ENCODE data around the gene ABHD4. TPM values are rescaled to one million over a fixed set of nuclear protein-coding genes. Genes with fewer than 3 reads are reported as not detected.
"Not testable (repeated sequence)": the region's sequence is repeated elsewhere in the genome, so short reads cannot be mapped to it uniquely, and the experiment has no call there.

ABHD4 gene
- total and polyA plus RNA-seq, 5 donors, result 20.3 to 40.9 (median 33.4) TPM

GRCh38 chr14:22572562-22573058, 25.5 kb upstream of the ABHD4 start:
- peaks cover 2% of the 10 kb centered on the region for H3K4me1 ChIP-seq (ENCODE audit: control insufficient read depth, insufficient read depth, low read length)
- H3K9me3 ChIP-seq (ENCODE audit: control insufficient read depth, low read length), result no peaks in the 10 kb centered on the region
- ATAC-seq, result peak in 1 of 2 donors; percentile 43
- no peak overlapping the region for H3K27ac ChIP-seq (ENCODE audit: low read length)
- DNase-seq, result no peak
- no peaks in the 10 kb centered on the region for H3K27me3 ChIP-seq (ENCODE audit: control insufficient read depth, insufficient read depth)
- H3K4me3 ChIP-seq (ENCODE audit: low read length), result no peak overlapping the region
- 89% methylated on average over 1 of the region's 1 CpG for WGBS
- intact Hi-C loops (cut with DNase I), result loop anchor here in 3 of 4 donors (2.0 to 10.0 kb wide), 3 partner anchors 80 to 82 kb away; no protein-coding TSS in a partner anchor

DNA sequence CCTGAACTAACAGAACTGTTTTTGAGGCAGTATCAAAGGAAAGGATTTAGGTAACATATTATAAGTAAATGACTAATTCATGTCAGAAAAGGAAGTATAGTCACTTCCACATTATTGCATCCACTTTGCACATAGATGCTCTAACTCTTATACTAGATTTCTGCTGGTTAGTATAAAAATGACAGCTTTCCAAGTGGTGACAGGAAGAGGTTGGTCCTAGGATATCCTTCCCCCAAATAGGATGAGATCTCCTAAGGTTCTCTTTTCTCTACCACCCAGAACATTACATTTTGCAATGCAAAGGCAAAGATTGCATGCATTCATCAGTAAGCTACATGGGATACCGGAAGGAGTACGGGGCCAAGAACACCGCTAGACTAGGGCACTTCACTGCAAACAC, 24.3 kb upstream of the ABHD4 start:
- 94% methylated on average over 3 of the region's 3 CpGs for WGBS
- H3K9me3 ChIP-seq (ENCODE audit: control insufficient read depth, low read length), result no peaks in the 10 kb centered on the region
- H3K4me1 ChIP-seq (ENCODE audit: control insufficient read depth, insufficient read depth, low read length), result peaks cover 2% of the 10 kb centered on the region
- no peak overlapping the region for H3K4me3 ChIP-seq (ENCODE audit: low read length)
- intact Hi-C loops (cut with DNase I), result loop anchor here in 3 of 4 donors (2.0 to 10.0 kb wide), 3 partner anchors 78 to 81 kb away; no protein-coding TSS in a partner anchor
- H3K27ac ChIP-seq (ENCODE audit: low read length), result no peak overlapping the region
- no peaks in the 10 kb centered on the region for H3K27me3 ChIP-seq (ENCODE audit: control insufficient read depth, insufficient read depth)
- DNase-seq (no peak), ATAC-seq (no peak)

DNA sequence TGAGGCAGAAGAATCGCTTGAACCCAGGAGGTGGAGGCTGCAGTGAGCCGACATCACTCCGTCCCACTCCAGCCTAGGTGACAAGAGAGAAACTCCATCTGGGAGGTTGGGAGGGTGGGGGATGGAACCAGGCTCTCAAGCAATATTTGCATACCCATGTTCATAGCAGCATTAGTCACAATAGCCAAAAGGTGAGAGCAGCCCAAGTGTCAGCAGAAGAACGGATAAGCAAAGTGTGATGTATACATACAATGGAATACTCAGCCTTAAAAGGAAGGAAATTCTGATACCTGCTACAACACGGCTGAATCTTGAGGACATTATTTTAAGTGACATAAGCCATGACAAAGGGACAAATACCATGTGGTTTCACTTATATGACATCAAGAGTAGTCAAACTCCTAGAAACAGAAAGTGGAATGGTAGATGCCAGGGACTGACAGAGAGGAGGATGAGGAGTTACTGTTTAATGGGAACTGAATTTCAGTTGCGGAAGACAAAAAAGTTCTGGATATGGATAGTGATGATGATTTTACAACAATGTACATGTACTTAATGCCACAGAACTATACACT, 20.7 kb upstream of the ABHD4 start:
- no peak overlapping the region for H3K27ac ChIP-seq (ENCODE audit: low read length)
- intact Hi-C loops (cut with DNase I), result loop anchor here in 1 of 4 donors (10.0 kb wide), 1 partner anchor 77 kb away; no protein-coding TSS in a partner anchor
- DNase-seq, result no peak
- H3K4me3 ChIP-seq (ENCODE audit: low read length), result no peak overlapping the region
- no peaks in the 10 kb centered on the region for H3K4me1 ChIP-seq (ENCODE audit: control insufficient read depth, insufficient read depth, low read length)
- H3K27me3 ChIP-seq (ENCODE audit: control insufficient read depth, insufficient read depth), result no peaks in the 10 kb centered on the region
- WGBS, result 71% methylated on average over 6 of the region's 6 CpGs
- ATAC-seq, result no peak
- no peaks in the 10 kb centered on the region for H3K9me3 ChIP-seq (ENCODE audit: control insufficient read depth, low read length)

- intact Hi-C loops (cut with DNase I), result loop anchor here in 1 of 4 donors (10.0 kb wide), 1 partner anchor 76 kb away; no protein-coding TSS in a partner anchor
- Histone ChIP-seq H3K4me3 (ENCODE audit: low read length) (no peak overlapping the region), H3K27me3 (ENCODE audit: control insufficient read depth, insufficient read depth) (no peaks in the 10 kb centered on the region), H3K4me1 (ENCODE audit: control insufficient read depth, insufficient read depth, low read length) (no peaks in the 10 kb centered on the region), H3K9me3 (ENCODE audit: control insufficient read depth, low read length) (no peaks in the 10 kb centered on the region), H3K27ac (ENCODE audit: low read length) (no peak overlapping the region)
- WGBS, result 60% methylated on average over 2 of the region's 2 CpGs
- DNase-seq (no peak), ATAC-seq (no peak)
These were observed 18.9 kb upstream of the ABHD4 start for GRCh38 chr14:22579236-22579635.

DNA sequence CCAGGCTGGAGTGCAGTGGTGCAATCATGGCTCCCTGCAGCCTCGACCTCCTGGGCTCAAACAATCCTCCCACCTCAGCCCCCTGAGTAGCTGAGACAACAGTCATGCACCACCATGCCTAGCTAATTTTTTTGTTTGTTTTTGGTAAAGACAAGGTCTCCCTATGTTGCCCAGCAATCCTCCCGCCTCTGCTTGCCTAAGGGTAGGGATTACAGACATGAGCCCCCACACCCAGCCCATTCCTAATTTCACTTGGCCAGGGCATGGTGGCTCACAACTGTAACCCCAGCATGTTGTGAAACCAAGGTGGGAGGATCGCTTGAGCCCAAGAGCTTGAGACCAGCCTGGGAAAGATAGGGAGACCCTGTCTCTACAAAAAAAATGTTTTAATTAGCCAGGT, 18.2 kb upstream of the ABHD4 start:
- WGBS, result 88% methylated on average over 3 of the region's 3 CpGs
- no peak for ATAC-seq
- intact Hi-C loops (cut with DNase I), result loop anchor here in 1 of 4 donors (10.0 kb wide), 1 partner anchor 75 kb away; no protein-coding TSS in a partner anchor

GRCh38 chr14:22580625-22581024, 17.5 kb upstream of the ABHD4 start:
- DNase-seq, result no peak
- Histone ChIP-seq H3K27me3 (ENCODE audit: control insufficient read depth, insufficient read depth) (no peaks in the 10 kb centered on the region), H3K4me1 (ENCODE audit: control insufficient read depth, insufficient read depth, low read length) (no peaks in the 10 kb centered on the region), H3K27ac (ENCODE audit: low read length) (no peak overlapping the region), H3K4me3 (ENCODE audit: low read length) (no peak overlapping the region), H3K9me3 (ENCODE audit: control insufficient read depth, low read length) (no peaks in the 10 kb centered on the region)
- ATAC-seq, result no peak
- 47% methylated on average over 2 of the region's 2 CpGs for WGBS
- intact Hi-C loops (cut with DNase I), result no loop called here

More for the DNA sequence above, 18.2 kb upstream of the ABHD4 start:
- no peaks in the 10 kb centered on the region for H3K9me3 ChIP-seq (ENCODE audit: control insufficient read depth, low read length)
- no peak overlapping the region for H3K27ac ChIP-seq (ENCODE audit: low read length)
- no peak for DNase-seq
- no peaks in the 10 kb centered on the region for H3K27me3 ChIP-seq (ENCODE audit: control insufficient read depth, insufficient read depth)
- no peaks in the 10 kb centered on the region for H3K4me1 ChIP-seq (ENCODE audit: control insufficient read depth, insufficient read depth, low read length)
- no peak overlapping the region for H3K4me3 ChIP-seq (ENCODE audit: low read length)

- H3K4me1 ChIP-seq (ENCODE audit: control insufficient read depth, insufficient read depth, low read length), result no peaks in the 10 kb centered on the region
- no peak overlapping the region for H3K27ac ChIP-seq (ENCODE audit: low read length)
- WGBS, result 61% methylated on average over 1 of the region's 1 CpG
- ATAC-seq, result no peak
- H3K4me3 ChIP-seq (ENCODE audit: low read length), result no peak overlapping the region
- intact Hi-C loops (cut with DNase I), result no loop called here
- no peak for DNase-seq
- no peaks in the 10 kb centered on the region for H3K9me3 ChIP-seq (ENCODE audit: control insufficient read depth, low read length)
- H3K27me3 ChIP-seq (ENCODE audit: control insufficient read depth, insufficient read depth), result no peaks in the 10 kb centered on the region
These were observed 14.1 kb upstream of the ABHD4 start for GRCh38 chr14:22583994-22584393.

GRCh38 chr14:22587247-22587646, 10.9 kb upstream of the ABHD4 start:
- no peak overlapping the region for H3K27ac ChIP-seq (ENCODE audit: low read length)
- intact Hi-C loops (cut with DNase I), result no loop called here

GRCh38 chr14:22587677-22588422, 10.2 kb upstream of the ABHD4 start:
- H3K9me3 ChIP-seq (ENCODE audit: control insufficient read depth, low read length); intact Hi-C loops (cut with DNase I): not testable (repeated sequence)
- WGBS, result 83% methylated on average over 10 of the region's 10 CpGs

More at GRCh38 chr14:22587247-22587646, 10.9 kb upstream of the ABHD4 start:
- no peaks in the 10 kb centered on the region for H3K27me3 ChIP-seq (ENCODE audit: control insufficient read depth, insufficient read depth)
- DNase-seq, result no peak
- ATAC-seq, result no peak
- 91% methylated on average over 5 of the region's 5 CpGs for WGBS
- H3K4me3 ChIP-seq (ENCODE audit: low read length), result no peak overlapping the region
- no peaks in the 10 kb centered on the region for H3K4me1 ChIP-seq (ENCODE audit: control insufficient read depth, insufficient read depth, low read length)
- H3K9me3 ChIP-seq (ENCODE audit: control insufficient read depth, low read length), result no peaks in the 10 kb centered on the region

DNA sequence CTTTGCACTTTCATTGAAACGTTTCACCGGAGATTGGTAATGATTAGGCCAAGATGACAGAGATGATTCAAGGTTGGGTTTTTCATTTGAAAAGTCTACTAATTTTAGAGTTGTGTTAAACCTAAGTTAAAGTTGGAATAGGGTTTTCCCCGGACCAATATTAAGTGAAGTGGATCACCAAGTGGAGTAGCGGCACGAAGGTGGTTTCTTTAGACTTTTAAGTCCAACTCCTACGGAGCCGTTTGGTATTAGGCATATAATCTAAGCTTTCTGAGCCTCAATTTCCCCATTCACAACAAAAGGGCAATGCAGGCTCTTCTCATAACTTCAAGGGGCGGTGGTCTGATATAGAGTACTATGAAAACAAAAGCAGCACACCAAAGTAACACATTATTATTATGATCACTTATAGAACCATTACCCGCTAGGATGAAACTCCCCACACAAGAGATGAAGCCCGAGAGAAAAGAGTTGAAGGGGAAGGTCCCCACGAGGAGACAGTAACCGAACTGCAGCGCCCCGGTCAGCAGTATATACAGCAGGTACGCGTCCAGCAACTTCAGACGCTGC, 9.5 kb upstream of the ABHD4 start:
- 3% methylated on average over 17 of the region's 17 CpGs for WGBS
- no peak for ATAC-seq
- Histone ChIP-seq H3K4me1 (ENCODE audit: control insufficient read depth, insufficient read depth, low read length) (no peaks in the 10 kb centered on the region), H3K27me3 (ENCODE audit: control insufficient read depth, insufficient read depth) (no peaks in the 10 kb centered on the region), H3K9me3 (ENCODE audit: control insufficient read depth, low read length) (no peaks in the 10 kb centered on the region), H3K4me3 (ENCODE audit: low read length) (peak overlapping the region; percentile 91), H3K27ac (ENCODE audit: low read length) (peak overlapping the region; percentile 96)
- no peak for DNase-seq
- intact Hi-C loops (cut with DNase I), result no loop called here

More at GRCh38 chr14:22587677-22588422, 10.2 kb upstream of the ABHD4 start:
- peak overlapping the region; percentile 91 for H3K4me3 ChIP-seq (ENCODE audit: low read length)
- not testable (repeated sequence) for H3K4me1 ChIP-seq (ENCODE audit: control insufficient read depth, insufficient read depth, low read length); H3K27me3 ChIP-seq (ENCODE audit: control insufficient read depth, insufficient read depth); DNase-seq; H3K27ac ChIP-seq (ENCODE audit: low read length); ATAC-seq
